ELF-1 (cell line): ENCODE results near the gene CXCR1.
A peak's percentile ranks its signal among the peaks of the same experiment; 100 is the strongest.
"Not testable (repeated sequence)": the region's sequence is repeated elsewhere in the genome, so short reads cannot be mapped to it uniquely, and the experiment has no call there.

Experiments used
- DNase-seq: peaks from one replicate; pipeline ENCODE4 v3.0.0-alpha.2; 2016; ENCODE audit warnings: low read depth, low spot score

CXCR1 gene

GRCh38 chr2:218161644-218162043, 5.1 kb downstream of the CXCR1 start:
- no peak for DNase-seq

- no peak for DNase-seq
These were observed 10.7 kb downstream of the CXCR1 start for GRCh38 chr2:218155953-218156479.

GRCh38 chr2:218152777-218153176, 14.0 kb downstream of the CXCR1 start:
- no peak for DNase-seq

GRCh38 chr2:218152172-218152571, 14.6 kb downstream of the CXCR1 start:
- no peak for DNase-seq

- no peak for DNase-seq
These were observed 16.8 kb downstream of the CXCR1 start for GRCh38 chr2:218149848-218150440.

GRCh38 chr2:218149098-218149497, 17.7 kb downstream of the CXCR1 start:
- peak; percentile 40 for DNase-seq

- DNase-seq, result no peak
These were observed 20.7 kb downstream of the CXCR1 start for GRCh38 chr2:218146056-218146455.

- DNase-seq, result no peak
These were observed 21.6 kb downstream of the CXCR1 start for GRCh38 chr2:218145124-218145523.

GRCh38 chr2:218138047-218138446, 28.7 kb downstream of the CXCR1 start:
- no peak for DNase-seq

- DNase-seq, result no peak
These were observed 29.2 kb downstream of the CXCR1 start for GRCh38 chr2:218137514-218137913.

- DNase-seq, result no peak
These were observed 35.9 kb downstream of the CXCR1 start for GRCh38 chr2:218130822-218131221.

GRCh38 chr2:218130377-218130776, 36.4 kb downstream of the CXCR1 start:
- no peak for DNase-seq

- DNase-seq, result no peak
These were observed 37.2 kb downstream of the CXCR1 start for GRCh38 chr2:218129458-218130135.

- no peak for DNase-seq
These were observed 37.8 kb downstream of the CXCR1 start for GRCh38 chr2:218128781-218129457.

- DNase-seq, result no peak
These were observed 38.8 kb downstream of the CXCR1 start for GRCh38 chr2:218127929-218128455.

- no peak for DNase-seq
These were observed 41.1 kb downstream of the CXCR1 start, which contains the start of gene CXCR2 for GRCh38 chr2:218125626-218126080. CXCR2 (plus strand) TSS chr2:218126028; CDS start chr2:218134802, 8,774 bp downstream.

- DNase-seq, result no peak
These were observed 41.7 kb downstream of the CXCR1 start for GRCh38 chr2:218125095-218125494.

GRCh38 chr2:218123986-218124385, 42.8 kb downstream of the CXCR1 start:
- DNase-seq, result no peak

- not testable (repeated sequence) for DNase-seq
These were observed 44.5 kb downstream of the CXCR1 start for GRCh38 chr2:218122286-218122685.

GRCh38 chr2:218121789-218122188, 45.0 kb downstream of the CXCR1 start:
- not testable (repeated sequence) for DNase-seq
